ENCODE results near the gene CFAP46. TPM values are rescaled to one million over a fixed set of nuclear protein-coding genes. Genes with fewer than 3 reads are reported as not detected.

The CFAP46 gene
- total and polyA plus RNA-seq, 2 of the 8 experiments (the other 6 are each of a cell fraction or from before 2014, with no cell fraction given) = 2.6 to 4.8 TPM

DNA sequence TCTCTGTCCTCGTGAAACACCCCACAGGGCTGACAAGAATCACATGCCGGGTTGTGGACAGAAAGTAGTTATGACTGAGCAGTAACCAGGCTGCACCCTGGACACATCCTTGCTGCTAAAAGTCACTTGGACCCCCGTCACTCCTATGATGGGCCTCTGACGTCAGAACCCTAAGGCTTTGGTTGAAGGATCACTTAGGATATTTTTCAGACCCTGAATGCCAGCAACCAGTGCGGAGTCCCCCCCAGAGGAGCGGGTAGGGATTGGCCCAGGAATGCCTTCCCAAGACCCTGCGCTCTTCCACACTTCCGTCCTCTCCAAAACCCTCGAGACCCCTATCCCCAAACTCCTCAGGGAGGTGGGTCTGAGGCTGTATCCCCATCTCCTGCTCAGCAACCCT, 52.1 kb downstream of the CFAP46 start:
- H3K56ac ChIP-seq (replicated peaks; ENCODE audit: insufficient read length, low read depth, low read length) = no peak overlapping the region
- ChIA-PET POLR2A (ENCODE audit: partially characterized antibody) (no interaction called here), CTCF (ENCODE audit: partially characterized antibody) (no interaction called here)
- no peak overlapping the region for H2AK5ac ChIP-seq (ENCODE audit: low read depth, low read length)
- FAIRE-seq = no peak
- H3K79me1 ChIP-seq (ENCODE audit: low read depth, low read length) = no peaks in the 10 kb centered on the region
- peak overlapping the region; percentile 1; the same call in 1 of the 2 replicates for H2BK20ac ChIP-seq (ENCODE audit: low read length)
- H3K18ac ChIP-seq (ENCODE audit: extremely low read depth, low read length) = peak overlapping the region; percentile 78
- H4K5ac ChIP-seq (ENCODE audit: insufficient read length, low read depth, low read length) = peak overlapping the region; percentile 38
- peak overlapping the region; percentile 61 for H2BK15ac ChIP-seq (ENCODE audit: low read length)
- peaks cover 13 to 31% (median 20%) of the 10 kb centered on the region in 4 experiments for H3K4me1 ChIP-seq (replicated peaks in 1 of 4; ENCODE audit: control insufficient read depth in 3 of 4, insufficient read depth in 4 of 4, low read length in 3 of 4)
- H2AFZ ChIP-seq (ENCODE audit: low read length) = no peak overlapping the region
- H3K14ac ChIP-seq (ENCODE audit: insufficient read length) = no peak overlapping the region
- no peaks in the 10 kb centered on the region for H3K36me3 ChIP-seq (ENCODE audit: control insufficient read depth in 2 of 4, insufficient read depth in 4 of 4, low read length in 3 of 4)
- peak overlapping the region; percentile 58 for H3K4ac ChIP-seq (replicated peaks; ENCODE audit: insufficient read length, low read depth, low read length)
- H3K23me2 ChIP-seq (ENCODE audit: low read depth, low read length) = no peaks in the 10 kb centered on the region
- H3K9me3 ChIP-seq (ENCODE audit: insufficient read depth in 2 of 2, low read depth in 1 of 2, low read length in 1 of 2) = no peaks in the 10 kb centered on the region
- no peak for DNase-seq (ENCODE audit: low read depth in 1 of 2, low spot score in 2 of 2)
- no peak overlapping the region for H3K9ac ChIP-seq (replicated peaks in 1 of 4; ENCODE audit: extremely low read depth in 1 of 4, low read depth in 3 of 4, low read length in 3 of 4)
- peak overlapping the region; percentile 76 for H4K91ac ChIP-seq (replicated peaks; ENCODE audit: insufficient read length, low read length)
- no peak overlapping the region for H3K23ac ChIP-seq (ENCODE audit: insufficient read length)
- H4K8ac ChIP-seq (ENCODE audit: extremely low read depth, insufficient read depth, low read length) = peak overlapping the region; percentile 12; the same call in 1 of the 2 replicates
- H3K27ac ChIP-seq (ENCODE audit: low read depth, low read length) = no peak overlapping the region
- peak overlapping the region in 1 of 2 experiments; percentile 51; a peak in 1 of 4 replicates for H3K4me2 ChIP-seq (ENCODE audit: insufficient read depth in 1 of 2, low read depth in 2 of 2, low read length in 2 of 2)
- no peaks in the 10 kb centered on the region for H3K79me2 ChIP-seq (ENCODE audit: control insufficient read depth in 1 of 2, insufficient read depth in 2 of 2, low read length in 2 of 2)
- peak overlapping the region; percentile 39; the same call in 1 of the 2 replicates for H2BK12ac ChIP-seq (ENCODE audit: low read depth, low read length)
- H3K4me3 ChIP-seq (ENCODE audit: extremely low read depth in 1 of 4, insufficient read depth in 2 of 4, low read depth in 3 of 4, low read length in 4 of 4) = no peak overlapping the region
- H2BK5ac ChIP-seq (ENCODE audit: low read depth, low read length) = peak overlapping the region; percentile 73; the same call in 1 of the 2 replicates
- H2BK120ac ChIP-seq (replicated peaks; ENCODE audit: low read depth, low read length) = peak overlapping the region; percentile 16
- no peaks in the 10 kb centered on the region for H4K20me1 ChIP-seq (replicated peaks in 1 of 2; ENCODE audit: control insufficient read depth in 1 of 2, insufficient read depth in 2 of 2, low read length in 2 of 2)
- no peaks in the 10 kb centered on the region for H3K27me3 ChIP-seq (replicated peaks in 1 of 4; ENCODE audit: control insufficient read depth in 3 of 4, extremely low read depth in 1 of 4, insufficient read depth in 3 of 4, low read length in 3 of 4)
- WGBS, 2 experiments (ENCODE audit: extremely low coverage in 1 of 2, insufficient coverage in 1 of 2, insufficient read length in 1 of 2, insufficient replicate concordance in 2 of 2, low coverage in 1 of 2, low lambda C conversion rate in 2 of 2, missing lambda C conversion rate in 1 of 2) = 89% methylated on average over 9 of the region's 9 CpGs; no CpG with 5 or more reads in 1 of the 2 experiments
- TF ChIP-seq SP4 (IDR thresholded peaks at IDR 0.05; ENCODE audit: low read length) (no peak), GTF2F1 (IDR thresholded peaks at IDR 0.05; ENCODE audit: borderline replicate concordance, low read depth, low read length) (no peak), BCL11A (IDR thresholded peaks at IDR 0.05; ENCODE audit: low read depth in 2 of 2, low read length in 2 of 2) (no peak), ATF3 (IDR thresholded peaks at IDR 0.05; ENCODE audit: insufficient read depth, low read depth, low read length) (no peak), HDAC6 (IDR thresholded peaks at IDR 0.05; ENCODE audit: low read depth, low read length) (no peak), POLR2AphosphoS5 (IDR thresholded peaks at IDR 0.05; ENCODE audit: low read depth, low read length) (no peak), MAX (IDR thresholded peaks at IDR 0.05) (no peak), CREB1 (IDR thresholded peaks at IDR 0.05) (no peak), TEAD4 (IDR thresholded peaks at IDR 0.05; ENCODE audit: low read depth, low read length) (no peak), KDM1A (IDR thresholded peaks at IDR 0.05; ENCODE audit: borderline replicate concordance, low read length) (no peak), SIX5 (IDR thresholded peaks at IDR 0.05; ENCODE audit: low read depth, low read length) (no peak), ATF2 (IDR thresholded peaks at IDR 0.05; ENCODE audit: low read length) (no peak)
